H9 (cell line): ENCODE data around the gene CYP27C1. TPM values are rescaled to one million over a fixed set of nuclear protein-coding genes. Genes with fewer than 3 reads are reported as not detected.

Experiments used
- DNase-seq: peaks from one replicate; pipeline ENCODE4 v3.0.0-alpha.2; 2017
- H2AFZ ChIP-seq: one replicate; pipeline ENCODE4 v1.6.1; 2013; ENCODE audit warnings: mild to moderate bottlenecking, low read length, control low read depth, moderate library complexity
- H2AK5ac ChIP-seq: 2 replicates; pipeline ENCODE4 v1.6.1; 2013; ENCODE audit warnings: low read length, control low read depth, mixed read lengths; ENCODE audit not compliant: insufficient read length
- H2BK120ac ChIP-seq: one replicate; pipeline ENCODE4 v1.6.1; 2013; ENCODE audit warnings: low read depth, mild to moderate bottlenecking, low read length, control low read depth, inconsistent platforms; ENCODE audit not compliant: poor library complexity, severe bottlenecking
- H2BK12ac ChIP-seq: 2 replicates; pipeline ENCODE4 v1.6.1; 2013; ENCODE audit warnings: low read length, control low read depth, mixed read lengths, low read depth; ENCODE audit not compliant: insufficient read length
- H2BK15ac ChIP-seq: 2 replicates; pipeline ENCODE4 v1.6.1; 2013; ENCODE audit warnings: low read depth, low read length, control low read depth
- H2BK20ac ChIP-seq: one replicate; pipeline ENCODE4 v1.6.1; 2013; ENCODE audit warnings: low read depth, mild to moderate bottlenecking, low read length, control low read depth, inconsistent platforms; ENCODE audit not compliant: poor library complexity, severe bottlenecking
- H2BK5ac ChIP-seq: 2 replicates; pipeline ENCODE4 v1.6.1; 2013; ENCODE audit warnings: low read length, control low read depth, mixed read lengths; ENCODE audit not compliant: insufficient read length
- H3K14ac ChIP-seq: 2 replicates; pipeline ENCODE4 v1.6.1; 2013; ENCODE audit warnings: low read length, control low read depth; ENCODE audit not compliant: insufficient read depth
- H3K18ac ChIP-seq: 2 replicates; pipeline ENCODE4 v1.6.1; 2013; ENCODE audit warnings: low read depth, mild to moderate bottlenecking, mixed read lengths, low read length, control low read depth; ENCODE audit not compliant: insufficient read length
- H3K23ac ChIP-seq: 2 replicates; pipeline ENCODE4 v1.6.1; 2013; ENCODE audit warnings: low read length, control low read depth, mixed read lengths, low read depth; ENCODE audit not compliant: insufficient read length
- H3K23me2 ChIP-seq: 2 replicates; pipeline ENCODE4 v1.6.1; 2013; ENCODE audit warnings: low read depth, mild to moderate bottlenecking, mixed read lengths, low read length, control low read depth; ENCODE audit not compliant: insufficient read length, poor library complexity, severe bottlenecking
- H3K27ac ChIP-seq: 2 replicates; pipeline ENCODE4 v1.5.1; 2013; ENCODE audit warnings: low read length, control low read depth, mixed read lengths, low read depth; ENCODE audit not compliant: insufficient read length
- H3K27me3 ChIP-seq: 2 replicates; pipeline ENCODE4 v1.6.1; 2013; ENCODE audit warnings: low read length, control low read depth, inconsistent platforms; ENCODE audit not compliant: insufficient read depth
- H3K4ac ChIP-seq: 2 replicates; pipeline ENCODE4 v1.6.1; 2013; ENCODE audit warnings: low read depth, mild to moderate bottlenecking, control low read depth, inconsistent platforms, low read length, moderate library complexity
- H3K4me1 ChIP-seq: 2 replicates; pipeline ENCODE4 v1.6.1; 2013; ENCODE audit warnings: low read length, control low read depth, inconsistent platforms; ENCODE audit not compliant: insufficient read depth
- H3K4me2 ChIP-seq: 2 replicates; pipeline ENCODE4 v1.6.1; 2013; ENCODE audit warnings: low read length, control low read depth, mixed read lengths; ENCODE audit not compliant: insufficient read length, insufficient read depth
- H3K56ac ChIP-seq: 2 replicates; pipeline ENCODE4 v1.6.1; 2013; ENCODE audit warnings: low read depth, mild to moderate bottlenecking, mixed read lengths, low read length, control low read depth; ENCODE audit not compliant: insufficient read length
- H3K79me1 ChIP-seq: 2 replicates; pipeline ENCODE4 v1.6.1; 2013; ENCODE audit warnings: low read depth, mild to moderate bottlenecking, moderate library complexity, low read length, control low read depth, inconsistent platforms; ENCODE audit not compliant: insufficient read depth, poor library complexity, severe bottlenecking
- H3K79me2 ChIP-seq: 2 replicates; pipeline ENCODE4 v1.6.1; 2013; ENCODE audit warnings: low read length, control low read depth, inconsistent platforms; ENCODE audit not compliant: insufficient read depth
- H3K9ac ChIP-seq: 2 replicates; pipeline ENCODE4 v1.6.1; 2013; ENCODE audit warnings: low read length, control low read depth, mixed read lengths; ENCODE audit not compliant: insufficient read length; ENCODE audit errors: extremely low read depth
- H3K9me3 ChIP-seq: one replicate; pipeline ENCODE4 v1.6.1; 2013; ENCODE audit warnings: low read depth, low read length, inconsistent platforms; ENCODE audit not compliant: control insufficient read depth
- H3T11ph ChIP-seq: one replicate; pipeline ENCODE4 v1.6.1; 2013; ENCODE audit warnings: mild to moderate bottlenecking, low read length, control low read depth, inconsistent platforms
- H4K20me1 ChIP-seq: one replicate; pipeline ENCODE4 v1.6.1; 2013; ENCODE audit not compliant: control insufficient read depth, insufficient read length, insufficient read depth
- H4K5ac ChIP-seq: 2 replicates; pipeline ENCODE4 v1.6.1; 2013; ENCODE audit warnings: low read depth, mild to moderate bottlenecking, mixed read lengths, low read length, control low read depth; ENCODE audit not compliant: insufficient read length
- H4K8ac ChIP-seq: replicated peaks from 2 replicates; pipeline ENCODE4 v1.6.1; 2013; ENCODE audit warnings: low read length, control low read depth, mixed read lengths, low read depth; ENCODE audit not compliant: insufficient read length
- H4K91ac ChIP-seq: 2 replicates; pipeline ENCODE4 v1.6.1; 2013; ENCODE audit warnings: low read depth, mild to moderate bottlenecking, moderate library complexity, mixed read lengths, low read length, control low read depth; ENCODE audit not compliant: insufficient read length
- H3K27ac Mint-ChIP-seq, 3 experiments: 2 replicates in 2 of 3; 3 replicates in 1 of 3; pipeline ENCODE4 v1.8.0; 2020 to 2021; ENCODE audit warnings: mixed read lengths in 3 of 3, mild to moderate bottlenecking in 1 of 3, moderate library complexity in 1 of 3
- H3K27me3 Mint-ChIP-seq: 2 replicates; pipeline ENCODE4 v1.8.0; 2021; ENCODE audit warnings: low read depth, mild to moderate bottlenecking, moderate library complexity, mixed read lengths
- H3K36me3 Mint-ChIP-seq, 3 experiments: 2 replicates in 2 of 3; 3 replicates in 1 of 3; pipeline ENCODE4 v1.8.0; 2020 to 2021; ENCODE audit warnings: low read depth in 3 of 3, mixed read lengths in 3 of 3; ENCODE audit not compliant: insufficient read depth in 1 of 3
- H3K4me1 Mint-ChIP-seq, 2 experiments: 2 replicates each; pipeline ENCODE4 v1.8.0; 2020; ENCODE audit warnings: mixed read lengths in 2 of 2
- H3K4me3 Mint-ChIP-seq, 2 experiments: 2 replicates in 1 of 2; 3 replicates in 1 of 2; pipeline ENCODE4 v1.8.0; 2020 to 2021; ENCODE audit warnings: mild to moderate bottlenecking in 2 of 2, mixed read lengths in 2 of 2, moderate library complexity in 1 of 2
- H3K9me3 Mint-ChIP-seq, 2 experiments: 2 replicates in 1 of 2; 3 replicates in 1 of 2; pipeline ENCODE4 v1.8.0; 2020; ENCODE audit warnings: mild to moderate bottlenecking in 2 of 2, mixed read lengths in 2 of 2, moderate library complexity in 1 of 2
- CTCF ChIP-seq: fragments of 200-600 bp; sonication (generic); conservative IDR thresholded peaks from 3 replicates; pipeline ENCODE4 v1.8.0; 2021; ENCODE audit warnings: antibody characterized with exemption, mild to moderate bottlenecking
- WGBS: extraction: QIAGEN DNeasy Blood & Tissue Kit; methylation state at CpG from one replicate; pipeline ENCODE4 v1.1.7; 2013; ENCODE audit warnings: missing lambda C conversion rate, low lambda C conversion rate, mixed read lengths; ENCODE audit not compliant: insufficient read length; ENCODE audit errors: extremely low coverage; 5-methylcytosine and 5-hydroxymethylcytosine counted together
- total RNA-seq: library from RNA; stranded (reverse); gene quantifications from 2 replicates; pipeline ENCODE4 v1.2.1, GENCODE V29; 2021

CYP27C1 gene
- total RNA-seq, 1 experiment from 2014 or later = 2.3 TPM

GRCh38 chr2:127199223-127199622 is 20.9 kb downstream of the CYP27C1 start:
- H3K79me2 ChIP-seq = no peaks in the 10 kb centered on the region

More at GRCh38 chr2:127199223-127199622, 20.9 kb downstream of the CYP27C1 start:
- H3T11ph ChIP-seq = no peak overlapping the region
- DNase-seq = no peak
- no peak overlapping the region for H4K8ac ChIP-seq
- H2BK20ac ChIP-seq = no peak overlapping the region
- H2BK15ac ChIP-seq = no peak overlapping the region
- H3K36me3 Mint-ChIP-seq = peaks cover 0 to 11% (median 3%) of the 10 kb centered on the region in 3 experiments; a peak in 4 of 7 replicates
- H2BK12ac ChIP-seq = no peak overlapping the region
- no peak overlapping the region for H3K9ac ChIP-seq
- peaks cover 3 to 7% of the 10 kb centered on the region in 2 experiments; a peak in 2 of 5 replicates for H3K9me3 Mint-ChIP-seq
- H3K23me2 ChIP-seq = no peaks in the 10 kb centered on the region
- no peak overlapping the region for H3K56ac ChIP-seq
- no CpG with 5 or more reads among the region's 14 CpGs for WGBS
- H3K14ac ChIP-seq = no peak overlapping the region
- no peak overlapping the region for H2BK120ac ChIP-seq
- no peak overlapping the region for H3K4me2 ChIP-seq
- H3K79me1 ChIP-seq = no peaks in the 10 kb centered on the region
- H2AK5ac ChIP-seq = no peak overlapping the region
- H3K23ac ChIP-seq = no peak overlapping the region
- no peak for TF ChIP-seq CTCF
- no peak overlapping the region for H3K27ac Mint-ChIP-seq
- no peaks in the 10 kb centered on the region for H3K9me3 ChIP-seq
- H4K91ac ChIP-seq = no peak overlapping the region
- H3K4me1 ChIP-seq = no peaks in the 10 kb centered on the region; the same call in 1 of the 2 replicates
- H3K18ac ChIP-seq = no peak overlapping the region
- H3K4me1 Mint-ChIP-seq = peaks cover 17 to 20% of the 10 kb centered on the region in 2 experiments
- H3K27me3 Mint-ChIP-seq = peaks cover 1% of the 10 kb centered on the region; the same call in 1 of the 2 replicates
- no peak overlapping the region for H3K4ac ChIP-seq
- no peak overlapping the region for H3K27ac ChIP-seq
- H3K27me3 ChIP-seq = no peaks in the 10 kb centered on the region; the same call in 1 of the 2 replicates
- H2BK5ac ChIP-seq = no peak overlapping the region
- no peak overlapping the region for H2AFZ ChIP-seq
- H3K4me3 Mint-ChIP-seq = no peak overlapping the region
- H4K20me1 ChIP-seq = no peaks in the 10 kb centered on the region
- H4K5ac ChIP-seq = no peak overlapping the region
